H54 (cell line): ENCODE measurements around the gene PIEZO2.

Experiments used
- DNase-seq: peaks from one replicate; pipeline ENCODE4 v3.0.0; 2011; ENCODE audit warnings: low spot score, mixed read lengths; ENCODE audit not compliant: insufficient read length
- FAIRE-seq: peaks from 3 replicates; lab custom pipeline; 2011; peaks lifted over from hg19 to GRCh38; lab: Jason Lieb, UNC
- POLR2A ChIP-seq: IDR thresholded peaks from 2 replicates; pipeline ENCODE4 v1.6.1; 2011; ENCODE audit warnings: low read depth, mild to moderate bottlenecking, low read length

Gene PIEZO2

GRCh38 chr18:10814336-10814735 lies 335.0 kb downstream of the PIEZO2 start:
- no peak for DNase-seq
- no peak for FAIRE-seq

DNA sequence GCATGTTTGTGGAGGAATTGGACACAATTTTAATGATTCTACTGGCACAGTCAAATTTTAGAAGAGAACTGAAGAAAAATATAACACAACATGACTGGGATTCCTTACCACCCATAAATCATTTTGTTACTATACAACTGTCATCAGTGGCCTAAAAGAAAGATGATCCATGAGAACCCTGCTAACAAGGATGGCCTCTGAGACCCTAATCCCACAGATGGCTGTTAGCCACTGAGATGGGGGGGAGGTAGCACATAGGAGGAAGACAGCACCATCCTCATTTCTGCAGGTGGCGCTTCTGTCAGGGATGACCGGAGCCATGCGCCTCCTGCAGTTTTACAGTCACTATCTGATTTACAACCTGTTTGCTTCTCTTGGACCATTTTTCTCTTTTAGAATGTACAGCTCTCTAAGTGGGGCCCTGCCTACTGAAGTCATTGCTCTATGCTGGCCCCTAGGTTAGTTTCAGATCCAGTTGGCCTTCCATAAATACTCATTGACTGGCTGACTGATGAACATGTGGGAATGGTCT lies 343.7 kb downstream of the PIEZO2 start:
- DNase-seq = no peak
- TF ChIP-seq POLR2A = no peak
- FAIRE-seq = no peak

More at GRCh38 chr18:10814336-10814735, 335.0 kb downstream of the PIEZO2 start:
- no peak for TF ChIP-seq POLR2A

- no peak for TF ChIP-seq POLR2A
- FAIRE-seq = no peak
- no peak for DNase-seq
These were observed 345.2 kb downstream of the PIEZO2 start for GRCh38 chr18:10804126-10804525.

- peak; percentile 48 for FAIRE-seq
- DNase-seq = peak; percentile 13
- TF ChIP-seq POLR2A = no peak
These were observed 350.4 kb downstream of the PIEZO2 start for GRCh38 chr18:10798727-10799550.

- FAIRE-seq (no peak), DNase-seq (no peak)
- no peak for TF ChIP-seq POLR2A
These were observed 351.5 kb downstream of the PIEZO2 start for GRCh38 chr18:10797896-10798295.

DNA sequence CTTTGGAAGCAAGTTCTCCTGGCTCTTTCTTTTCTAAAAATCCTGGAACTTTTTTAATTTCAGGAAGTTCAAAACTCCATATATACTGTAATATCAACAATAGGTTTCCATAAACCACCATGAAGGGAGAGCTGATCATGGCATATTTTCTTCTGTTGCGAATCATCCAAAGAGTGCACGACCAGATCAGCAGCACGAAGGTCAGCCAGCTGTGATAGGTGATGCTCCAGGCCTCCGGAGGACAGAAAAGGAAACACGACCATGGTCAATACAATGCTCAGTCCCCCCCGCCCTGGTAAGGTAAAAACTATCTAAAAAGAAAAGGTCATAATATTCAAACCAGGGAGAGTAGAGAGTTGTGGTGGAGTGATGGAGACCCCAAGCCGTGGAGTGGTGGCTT lies 354.6 kb downstream of the PIEZO2 start:
- no peak for TF ChIP-seq POLR2A
- FAIRE-seq (no peak), DNase-seq (no peak)

GRCh38 chr18:10793730-10794370 lies 355.5 kb downstream of the PIEZO2 start:
- no peak for FAIRE-seq
- no peak for TF ChIP-seq POLR2A
- no peak for DNase-seq

DNA sequence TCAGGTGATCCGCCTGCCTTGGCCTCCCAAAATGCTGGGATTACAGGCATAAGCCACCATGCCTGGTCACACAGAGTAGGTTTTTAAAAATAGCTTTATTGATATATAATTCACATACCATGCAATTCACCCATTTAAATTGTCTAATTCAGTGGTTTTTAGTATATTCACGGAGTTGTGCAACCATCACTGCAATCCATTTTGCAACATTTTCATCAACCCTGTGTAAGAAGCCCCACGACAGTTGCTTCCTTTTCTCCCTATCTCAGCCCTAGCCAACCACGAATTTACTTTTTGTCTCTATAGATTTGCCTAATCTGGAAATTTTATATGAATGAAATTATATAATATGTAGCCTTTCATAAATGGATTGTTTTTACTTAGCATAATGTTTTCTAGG lies 357.2 kb downstream of the PIEZO2 start:
- FAIRE-seq (no peak), DNase-seq (no peak)
- no peak for TF ChIP-seq POLR2A

DNA sequence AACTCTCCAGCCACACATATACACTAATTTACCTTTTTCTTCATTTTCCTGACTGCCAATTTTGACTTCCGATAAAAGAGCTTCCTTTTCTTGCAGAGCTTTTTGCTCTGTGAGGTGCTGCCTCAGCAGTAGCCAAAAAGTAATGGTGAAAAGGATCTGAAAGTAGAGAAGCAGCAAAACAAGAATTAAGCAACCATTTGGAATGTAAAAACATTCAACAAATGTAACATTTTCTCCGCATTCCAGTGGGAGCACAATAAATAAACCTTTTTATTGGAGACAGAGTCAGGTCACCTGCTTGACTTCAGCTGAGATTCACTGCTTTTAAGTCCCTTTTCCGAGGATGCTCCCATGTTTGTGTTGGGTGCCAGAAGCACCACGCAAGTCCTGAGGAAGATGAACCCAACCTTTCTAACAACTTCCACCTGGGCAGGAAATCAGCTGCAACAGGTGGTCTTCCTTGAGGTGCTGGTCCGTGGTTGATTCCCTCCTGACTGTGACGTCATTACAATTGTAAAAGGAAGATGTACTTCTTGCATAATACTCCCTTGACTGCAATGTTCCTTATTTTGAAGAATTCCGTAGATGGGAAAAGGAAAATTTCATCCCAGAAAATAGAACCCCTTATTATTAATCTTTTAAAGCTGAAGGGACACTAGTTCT lies 358.1 kb downstream of the PIEZO2 start:
- FAIRE-seq (no peak), DNase-seq (no peak)
- no peak for TF ChIP-seq POLR2A

DNA sequence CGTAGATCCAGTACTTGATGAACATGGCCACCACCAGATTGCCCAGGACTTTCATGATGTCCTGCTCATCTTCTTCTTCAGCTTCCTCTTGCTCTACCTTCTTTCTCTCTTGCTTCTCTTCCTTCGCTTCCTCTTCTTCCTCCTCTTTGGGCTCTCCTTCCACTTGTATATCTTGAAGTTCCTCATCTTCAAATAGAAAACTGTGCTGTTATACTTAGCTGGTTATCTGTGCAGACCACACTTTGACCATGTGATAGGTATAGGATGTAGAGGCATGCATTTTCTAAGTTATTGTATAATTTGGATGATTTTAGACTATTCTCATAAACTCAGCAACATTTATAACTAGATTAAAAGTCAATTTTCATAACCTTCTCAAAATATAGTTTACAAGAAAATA lies 360.2 kb downstream of the PIEZO2 start:
- no peak for FAIRE-seq
- no peak for DNase-seq

GRCh38 chr18:10787293-10787901 lies 362.0 kb downstream of the PIEZO2 start:
- FAIRE-seq (peak; percentile 93), DNase-seq (peak; percentile 37)
- TF ChIP-seq POLR2A = no peak

More for the DNA sequence above, 360.2 kb downstream of the PIEZO2 start:
- TF ChIP-seq POLR2A = no peak

GRCh38 chr18:10785798-10786197 lies 363.6 kb downstream of the PIEZO2 start:
- TF ChIP-seq POLR2A = no peak
- FAIRE-seq (no peak), DNase-seq (no peak)

DNA sequence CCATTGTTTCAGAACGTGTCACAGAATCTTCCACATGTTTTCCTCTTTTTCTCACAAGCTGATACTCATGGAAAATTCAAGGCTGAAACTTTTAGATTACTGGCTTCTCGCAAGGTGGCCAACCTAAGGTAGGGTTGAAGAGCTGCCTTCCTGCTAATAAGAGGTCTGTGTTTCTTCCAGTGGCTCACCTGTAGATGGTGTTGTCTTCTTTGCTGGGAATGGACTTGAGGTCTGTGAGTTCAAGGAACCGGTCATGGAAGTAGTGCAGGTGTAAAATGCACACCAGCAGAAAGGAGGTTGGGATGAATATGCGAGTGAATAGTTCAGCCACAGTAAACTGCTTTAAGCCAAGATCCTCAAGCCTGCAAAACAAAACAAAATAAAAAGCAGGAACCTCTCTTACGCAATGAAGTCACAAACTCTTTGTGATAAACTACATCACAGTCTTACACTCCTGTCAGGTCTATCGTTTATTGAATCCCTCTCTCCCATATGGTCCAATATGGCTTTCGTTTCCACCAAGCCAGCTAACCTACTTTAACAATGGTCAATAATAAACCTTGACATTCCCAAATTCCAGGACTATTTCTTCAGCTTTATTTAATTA lies 364.7 kb downstream of the PIEZO2 start:
- peak; percentile 30 for FAIRE-seq
- no peak for TF ChIP-seq POLR2A
- DNase-seq = no peak

- DNase-seq (no peak), FAIRE-seq (no peak)
- TF ChIP-seq POLR2A = no peak
These were observed 365.4 kb downstream of the PIEZO2 start for GRCh38 chr18:10783941-10784340.
